Right atrium auricular region (tissue), 2 donors: ENCODE measurements around the gene RNF121. TPM values are rescaled to one million over a fixed set of nuclear protein-coding genes. Genes with fewer than 3 reads are reported as not detected.

Experiments
- DNase-seq: peaks from one replicate; pipeline ENCODE4 v3.0.0-alpha.2; 2019; ENCODE audit warnings: low spot score
- H3K27ac ChIP-seq, 2 donors: fragments of 200-600 bp; sonication (generic); 1 replicate in 1 of 2; 2 replicates in 1 of 2; pipeline ENCODE4 v1.5.1; 2016 to 2019
- H3K27me3 ChIP-seq, 2 donors: fragments of 200-600 bp; sonication (generic); one replicate each; pipeline versions ENCODE4 v1.5.1 to v1.6.0; 2017 to 2019
- H3K36me3 ChIP-seq: fragments of 200-600 bp; sonication (generic); one replicate; pipeline ENCODE4 v1.5.1; 2016
- H3K4me1 ChIP-seq, 2 donors: fragments of 200-600 bp; sonication (generic); one replicate each; pipeline versions ENCODE4 v1.5.1 to v1.6.0; 2017 to 2019
- H3K4me3 ChIP-seq, 2 donors: fragments of 200-600 bp; sonication (generic); 1 replicate in 1 of 2; 2 replicates in 1 of 2; pipeline ENCODE4 v1.5.1; 2017 to 2019; ENCODE audit warnings: mild to moderate bottlenecking in 1 of 2, moderate library complexity in 1 of 2
- H3K9me3 ChIP-seq, 2 donors: fragments of 200-600 bp; sonication (generic); one replicate each; pipeline ENCODE4 v1.5.1; 2019
- total RNA-seq, 2 donors: library from RNA; depleted of rRNA; stranded (reverse); fragments of >200 nt; gene quantifications; one replicate each; pipeline ENCODE4 v1.1.0, GENCODE V29; 2016
- TF ChIP-seq, protein P1 (sequence below), 2 donors: fragments of 200-600 bp; sonication (generic); IDR thresholded peaks; one replicate each; pipeline ENCODE4 v1.5.1; 2019; ENCODE audit warnings: antibody characterized with exemption in 2 of 2

Gene RNF121
- total RNA-seq, 2 donors from 2014 or later = 21.6 to 25.8 TPM

DNA sequence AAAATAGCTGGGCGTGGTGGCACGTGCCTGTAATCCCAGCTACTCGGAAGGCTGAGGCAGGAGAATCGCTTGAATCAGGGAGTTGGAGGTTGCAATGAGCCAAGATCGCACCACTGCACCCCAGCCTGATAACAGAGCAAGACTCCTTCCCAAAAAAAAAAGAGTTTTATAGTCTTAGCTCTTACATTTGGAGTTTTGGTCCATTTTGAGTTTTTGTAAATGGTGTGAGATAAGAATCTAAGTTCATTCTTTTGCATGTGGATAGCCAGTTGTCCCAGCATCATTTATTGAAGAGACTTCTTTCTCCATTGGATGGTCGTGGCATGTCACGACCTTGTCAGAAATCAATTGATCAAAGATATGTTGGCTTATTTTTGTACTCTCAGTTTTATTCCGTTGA is 34.6 kb downstream of the RNF121 start:
- H3K27ac ChIP-seq = no peak overlapping the region
- no peak for DNase-seq
- H3K4me1 ChIP-seq = no peaks in the 10 kb centered on the region
- no peaks in the 10 kb centered on the region for H3K27me3 ChIP-seq
- peaks cover 0 to 4% of the 10 kb centered on the region in 2 donors for H3K9me3 ChIP-seq
- TF ChIP-seq, protein P1, sequence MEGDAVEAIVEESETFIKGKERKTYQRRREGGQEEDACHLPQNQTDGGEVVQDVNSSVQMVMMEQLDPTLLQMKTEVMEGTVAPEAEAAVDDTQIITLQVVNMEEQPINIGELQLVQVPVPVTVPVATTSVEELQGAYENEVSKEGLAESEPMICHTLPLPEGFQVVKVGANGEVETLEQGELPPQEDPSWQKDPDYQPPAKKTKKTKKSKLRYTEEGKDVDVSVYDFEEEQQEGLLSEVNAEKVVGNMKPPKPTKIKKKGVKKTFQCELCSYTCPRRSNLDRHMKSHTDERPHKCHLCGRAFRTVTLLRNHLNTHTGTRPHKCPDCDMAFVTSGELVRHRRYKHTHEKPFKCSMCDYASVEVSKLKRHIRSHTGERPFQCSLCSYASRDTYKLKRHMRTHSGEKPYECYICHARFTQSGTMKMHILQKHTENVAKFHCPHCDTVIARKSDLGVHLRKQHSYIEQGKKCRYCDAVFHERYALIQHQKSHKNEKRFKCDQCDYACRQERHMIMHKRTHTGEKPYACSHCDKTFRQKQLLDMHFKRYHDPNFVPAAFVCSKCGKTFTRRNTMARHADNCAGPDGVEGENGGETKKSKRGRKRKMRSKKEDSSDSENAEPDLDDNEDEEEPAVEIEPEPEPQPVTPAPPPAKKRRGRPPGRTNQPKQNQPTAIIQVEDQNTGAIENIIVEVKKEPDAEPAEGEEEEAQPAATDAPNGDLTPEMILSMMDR (IDR thresholded peaks at IDR 0.05) = no peak
- no peak overlapping the region for H3K4me3 ChIP-seq
- H3K36me3 ChIP-seq = peaks cover 31% of the 10 kb centered on the region

DNA sequence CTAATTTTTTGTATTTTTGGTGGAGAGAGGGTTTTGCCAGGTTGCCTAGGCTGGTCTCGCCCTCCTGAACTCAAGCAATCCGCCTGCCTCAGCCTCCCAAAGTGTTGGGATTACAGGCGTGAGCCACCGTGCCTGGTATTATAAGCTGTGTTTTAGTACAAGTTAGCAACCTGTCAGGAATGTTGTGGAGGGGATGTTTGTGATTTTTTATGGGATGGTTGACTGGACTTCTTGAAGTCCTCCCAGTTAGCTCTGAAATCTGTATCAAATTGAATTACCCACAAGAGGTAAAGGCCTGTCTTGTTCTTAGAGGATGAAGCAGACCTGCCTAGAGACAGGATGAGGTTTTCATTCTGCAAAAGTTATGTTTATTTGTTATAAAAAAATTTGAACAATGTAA is 35.8 kb downstream of the RNF121 start:
- no peaks in the 10 kb centered on the region for H3K4me1 ChIP-seq
- H3K4me3 ChIP-seq = no peak overlapping the region
- peaks cover 31% of the 10 kb centered on the region for H3K36me3 ChIP-seq
- H3K27me3 ChIP-seq = no peaks in the 10 kb centered on the region
- H3K27ac ChIP-seq = no peak overlapping the region
- DNase-seq = no peak
- peaks cover 0 to 4% of the 10 kb centered on the region in 2 donors for H3K9me3 ChIP-seq
- TF ChIP-seq, protein P1 (IDR thresholded peaks at IDR 0.05) = no peak

DNA sequence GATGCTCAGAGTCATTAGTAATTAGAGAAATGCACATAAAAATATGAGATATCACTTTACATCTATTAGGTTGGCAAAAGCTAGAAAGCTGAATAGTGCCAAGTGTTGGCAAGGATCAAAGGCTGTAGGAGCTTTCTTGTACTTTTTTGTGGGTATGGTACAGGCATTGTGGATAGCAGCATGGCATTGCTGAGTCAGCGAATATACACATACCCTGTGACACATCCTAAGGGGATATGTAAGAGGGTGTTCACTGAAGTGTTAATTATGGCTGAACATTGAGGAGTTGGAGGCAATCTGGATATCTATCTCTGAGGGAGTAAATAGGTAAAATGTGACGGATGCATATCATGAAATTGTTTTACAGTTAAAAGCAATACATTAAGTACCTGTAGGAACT is 42.8 kb downstream of the RNF121 start:
- Histone ChIP-seq H3K27ac (no peak overlapping the region), H3K4me1 (no peaks in the 10 kb centered on the region), H3K9me3 (no peaks in the 10 kb centered on the region), H3K4me3 (no peak overlapping the region), H3K36me3 (peaks cover 15% of the 10 kb centered on the region), H3K27me3 (no peaks in the 10 kb centered on the region)
- no peak for DNase-seq
- TF ChIP-seq, protein P1 (IDR thresholded peaks at IDR 0.05) = no peak

DNA sequence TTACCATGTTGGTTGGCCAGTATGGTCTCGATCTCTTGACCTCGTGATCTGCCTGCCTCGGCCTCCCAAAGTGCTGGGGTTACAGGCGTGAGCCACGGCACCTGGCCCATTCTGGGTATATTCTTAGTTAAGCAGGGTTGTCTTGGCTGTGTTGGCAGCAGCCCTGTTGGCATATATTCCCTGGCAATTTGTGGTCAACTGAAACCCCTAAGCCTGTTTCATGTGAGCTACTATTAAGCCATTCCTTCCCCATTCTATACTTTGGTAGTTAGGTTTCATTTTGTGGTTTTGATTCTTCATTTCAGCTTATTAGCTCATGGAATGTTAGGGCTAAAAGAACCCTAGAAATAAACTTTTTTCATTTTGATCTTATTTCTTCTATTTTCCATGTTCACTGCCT is 47.7 kb downstream of the RNF121 start:
- DNase-seq = no peak
- no peak overlapping the region for H3K4me3 ChIP-seq
- H3K36me3 ChIP-seq = no peaks in the 10 kb centered on the region
- no peak overlapping the region for H3K27ac ChIP-seq
- no peaks in the 10 kb centered on the region for H3K4me1 ChIP-seq
- H3K27me3 ChIP-seq = no peaks in the 10 kb centered on the region
- no peaks in the 10 kb centered on the region for H3K9me3 ChIP-seq
- TF ChIP-seq, protein P1 (IDR thresholded peaks at IDR 0.05) = no peak

DNA sequence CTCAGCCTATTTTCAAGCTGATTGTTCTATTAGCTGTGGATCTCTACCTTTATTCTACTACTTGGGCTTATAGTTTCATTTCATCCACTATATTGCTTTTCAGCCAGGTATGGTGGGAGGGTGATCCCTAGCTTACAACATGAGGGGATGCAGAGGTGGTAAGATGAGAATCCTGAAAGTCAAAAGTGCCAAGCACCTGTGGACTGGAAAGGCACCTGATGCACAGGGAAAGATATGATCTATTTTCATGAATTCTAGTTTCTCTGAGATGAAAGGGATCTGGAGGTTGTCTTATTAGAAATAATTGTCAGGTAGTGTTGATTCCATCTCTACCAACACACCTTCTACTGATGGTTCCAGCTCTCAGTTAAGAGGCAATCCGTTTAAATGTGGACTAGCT is 48.2 kb downstream of the RNF121 start:
- no peak overlapping the region for H3K4me3 ChIP-seq
- TF ChIP-seq, protein P1 (IDR thresholded peaks at IDR 0.05) = no peak
- no peak overlapping the region for H3K27ac ChIP-seq
- no peak for DNase-seq
- no peaks in the 10 kb centered on the region for H3K9me3 ChIP-seq
- H3K27me3 ChIP-seq = no peaks in the 10 kb centered on the region
- no peaks in the 10 kb centered on the region for H3K4me1 ChIP-seq
- no peaks in the 10 kb centered on the region for H3K36me3 ChIP-seq

DNA sequence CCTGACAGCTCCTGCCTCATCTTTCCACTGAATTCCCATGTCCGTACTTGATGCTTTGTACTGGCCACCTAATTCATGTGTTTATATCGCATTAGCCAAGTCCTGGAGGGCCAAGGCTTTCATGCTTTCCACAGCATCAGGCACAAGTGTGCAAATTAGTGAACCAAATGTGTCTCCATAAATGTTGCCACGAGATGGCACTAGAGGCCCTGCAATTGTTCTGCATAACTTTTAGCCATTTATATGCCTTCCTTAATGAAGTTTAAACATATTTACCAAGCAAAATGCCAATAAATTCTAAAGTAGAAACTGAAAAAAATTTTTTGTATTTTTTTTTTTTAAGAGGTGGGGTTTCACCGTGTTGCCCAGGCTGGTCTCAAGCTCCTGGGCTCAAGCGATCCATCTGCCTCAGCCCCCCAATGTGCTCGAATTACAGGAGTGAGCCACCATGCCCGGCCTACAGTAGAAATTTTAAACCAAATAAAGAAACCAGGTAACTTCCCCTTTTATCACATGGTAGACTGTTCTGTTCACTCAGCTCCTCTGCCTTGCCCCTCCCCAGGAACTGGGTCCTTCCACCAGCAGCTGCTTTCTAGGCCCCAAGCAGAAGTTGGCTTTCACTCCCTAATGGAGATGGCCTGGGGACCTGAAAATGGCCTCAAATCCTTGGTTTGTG is 49.0 kb downstream of the RNF121 start:
- Histone ChIP-seq H3K27me3 (no peaks in the 10 kb centered on the region), H3K4me1 (no peaks in the 10 kb centered on the region), H3K9me3 (no peaks in the 10 kb centered on the region), H3K36me3 (no peaks in the 10 kb centered on the region), H3K27ac (no peak overlapping the region), H3K4me3 (no peak overlapping the region)
- TF ChIP-seq, protein P1 (IDR thresholded peaks at IDR 0.05) = peak; percentile 64 to 78
- DNase-seq = no peak
